HAP-1 (cell line): ENCODE data around the gene RFX4.

Source experiments
- DNase-seq, 2 experiments: peaks; one replicate each; pipeline ENCODE4 v3.0.0-alpha.2; 2016 to 2020; ENCODE audit warnings: low spot score in 2 of 2
- H3K27me3 ChIP-seq: fragments of 250-450 bp; sonication (Bioruptor Pico); 2 replicates; pipeline ENCODE4 v1.5.1; 2020; ENCODE audit warnings: low read depth, mild to moderate bottlenecking, moderate library complexity
- H3K36me3 ChIP-seq: fragments of 250-450 bp; sonication (Bioruptor Pico); replicated peaks from 2 replicates; pipeline ENCODE4 v1.5.1; 2020; ENCODE audit warnings: mild to moderate bottlenecking
- H3K4me1 ChIP-seq: fragments of 250-450 bp; sonication (Bioruptor Pico); 2 replicates; pipeline ENCODE4 v1.5.1; 2020; ENCODE audit warnings: mild to moderate bottlenecking
- H3K4me3 ChIP-seq: fragments of 250-450 bp; sonication (Bioruptor Pico); 2 replicates; pipeline ENCODE4 v1.5.1; 2020; ENCODE audit warnings: mild to moderate bottlenecking, moderate library complexity
- H3K9me3 ChIP-seq: fragments of 250-450 bp; sonication (Bioruptor Pico); 2 replicates; pipeline ENCODE4 v1.5.1; 2020; ENCODE audit warnings: mild to moderate bottlenecking, moderate library complexity
- in situ Hi-C: fragments of 300-500 bp; cut with MboI; formaldehyde crosslinking; loops from 3 replicates; pipeline ENCODE4 v1.14.3; 2020; ENCODE audit warnings: low sequenced_read_pairs, inconsistent platforms, mixed read lengths

The RFX4 gene

DNA sequence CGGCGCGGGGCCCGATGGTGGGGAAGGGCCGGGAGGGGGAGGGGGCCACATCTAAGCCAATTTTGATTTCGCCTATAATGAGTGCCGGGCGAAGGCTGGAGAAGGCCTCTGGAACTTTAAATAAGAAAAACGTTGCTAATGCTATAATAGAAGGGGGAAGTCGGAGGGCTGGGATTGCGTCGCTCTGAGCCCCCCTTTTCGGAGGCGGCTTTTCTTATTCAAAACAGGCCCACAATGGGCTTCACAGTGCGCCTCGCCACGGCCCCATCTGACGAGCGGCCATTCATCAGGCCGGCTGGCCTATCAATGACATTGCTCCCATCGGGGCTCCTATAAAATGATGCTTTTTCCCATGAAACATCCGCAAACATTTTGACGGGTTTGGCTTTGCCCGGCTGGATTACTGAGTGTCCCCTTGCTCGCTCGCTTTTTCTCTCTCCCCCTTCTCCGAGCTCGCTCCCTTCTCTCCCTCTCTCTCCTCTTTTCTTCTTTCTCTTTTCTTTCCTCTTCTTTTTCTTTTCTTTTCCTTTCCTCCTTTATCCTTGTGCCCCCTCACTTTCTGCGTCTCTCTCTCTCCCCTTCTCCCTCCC, at the start of gene RFX4:
Gene RFX4, plus strand, starts transcription at position 364 of the 590 bp plus-strand sequence. CDS start 317 bp downstream, outside the sequence.
- peak; percentile 91 to 95 for DNase-seq
- in situ Hi-C loops, result no loop called here
- Histone ChIP-seq H3K27me3 (no peaks in the 10 kb centered on the region), H3K4me1 (peaks cover 17% of the 10 kb centered on the region), H3K4me3 (peak within 1 kb of the TSS; percentile 62), H3K9me3 (no peaks in the 10 kb centered on the region), H3K36me3 (no peaks in the 10 kb centered on the region)

DNA sequence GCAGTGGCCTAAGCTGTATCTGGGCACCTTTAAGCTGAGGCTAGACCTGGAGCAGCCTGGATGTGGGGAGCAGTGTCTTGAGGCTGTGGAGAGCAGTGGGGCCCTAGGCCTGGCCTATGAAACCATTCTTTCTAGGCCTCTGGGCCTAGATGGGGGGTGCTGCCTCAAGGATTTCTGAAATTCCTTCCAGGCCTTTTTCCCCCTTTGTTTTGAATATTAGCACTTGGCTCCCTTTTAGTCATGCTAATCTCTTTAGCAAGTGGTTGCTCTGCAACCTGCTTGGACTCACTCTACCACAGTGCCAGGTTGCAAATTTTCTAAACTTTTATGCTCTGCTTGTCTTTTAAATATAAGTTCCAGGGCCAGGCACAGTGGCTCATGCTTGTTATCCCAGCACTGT, 41.6 kb upstream of the RFX4 start:
- H3K27me3 ChIP-seq, result 0 out of 2 replicates have a peak, but pooled peaks cover 2% of the 10 kb centered on the region
- peak; percentile 7 to 31 for DNase-seq
- H3K9me3 ChIP-seq, result no peaks in the 10 kb centered on the region
- in situ Hi-C loops, result no loop called here
- no peaks in the 10 kb centered on the region for H3K4me1 ChIP-seq
- H3K4me3 ChIP-seq, result no peak overlapping the region
- H3K36me3 ChIP-seq, result no peaks in the 10 kb centered on the region

DNA sequence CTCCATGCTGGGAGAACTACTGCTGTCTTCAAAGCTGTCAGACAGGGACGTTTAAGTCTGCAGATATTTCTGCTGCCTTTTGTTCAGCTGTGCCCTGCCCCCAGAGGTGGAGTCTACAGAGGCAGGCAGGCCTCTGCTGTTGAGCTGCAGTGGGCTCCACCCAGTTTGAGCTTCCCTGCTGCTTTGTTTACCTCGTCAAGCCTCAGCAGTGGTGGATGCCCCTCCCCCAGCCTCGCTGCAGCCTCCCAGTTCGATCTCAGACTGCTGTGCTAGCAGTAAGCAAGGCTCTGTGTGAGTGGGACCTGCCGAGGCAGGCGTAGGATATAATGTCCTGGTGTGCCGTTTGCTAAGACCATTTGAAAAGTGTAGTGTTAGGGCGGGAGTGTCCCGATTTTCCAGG, 31.4 kb upstream of the RFX4 start:
- Histone ChIP-seq H3K4me1 (no peaks in the 10 kb centered on the region), H3K36me3 (no peaks in the 10 kb centered on the region), H3K9me3 (peaks cover 5% of the 10 kb centered on the region), H3K27me3 (no peaks in the 10 kb centered on the region), H3K4me3 (no peak overlapping the region)
- peak; percentile 14 to 72 for DNase-seq
- in situ Hi-C loops, result no loop called here

DNA sequence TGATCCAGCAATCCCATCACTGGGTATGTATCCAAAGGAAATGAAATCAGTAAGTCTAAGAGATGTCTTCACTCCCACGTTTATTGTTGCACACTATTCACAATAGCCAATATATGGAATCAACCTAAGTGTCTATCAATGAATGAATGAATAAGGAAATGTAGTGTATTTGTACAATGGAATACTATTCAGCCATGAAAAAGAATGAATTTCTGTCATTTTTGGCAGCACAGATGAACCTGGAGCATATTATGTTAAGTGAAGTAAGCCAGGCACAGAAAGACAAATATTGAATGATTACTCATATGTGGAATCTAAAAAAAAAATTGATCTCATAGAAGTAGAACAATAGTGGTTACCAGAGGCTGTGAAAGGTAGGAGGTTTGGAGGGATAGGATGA, 30.6 kb upstream of the RFX4 start:
- DNase-seq, result no peak
- Histone ChIP-seq H3K4me3 (no peak overlapping the region), H3K27me3 (no peaks in the 10 kb centered on the region), H3K36me3 (no peaks in the 10 kb centered on the region), H3K9me3 (peaks cover 5% of the 10 kb centered on the region), H3K4me1 (no peaks in the 10 kb centered on the region)
- in situ Hi-C loops, result no loop called here

DNA sequence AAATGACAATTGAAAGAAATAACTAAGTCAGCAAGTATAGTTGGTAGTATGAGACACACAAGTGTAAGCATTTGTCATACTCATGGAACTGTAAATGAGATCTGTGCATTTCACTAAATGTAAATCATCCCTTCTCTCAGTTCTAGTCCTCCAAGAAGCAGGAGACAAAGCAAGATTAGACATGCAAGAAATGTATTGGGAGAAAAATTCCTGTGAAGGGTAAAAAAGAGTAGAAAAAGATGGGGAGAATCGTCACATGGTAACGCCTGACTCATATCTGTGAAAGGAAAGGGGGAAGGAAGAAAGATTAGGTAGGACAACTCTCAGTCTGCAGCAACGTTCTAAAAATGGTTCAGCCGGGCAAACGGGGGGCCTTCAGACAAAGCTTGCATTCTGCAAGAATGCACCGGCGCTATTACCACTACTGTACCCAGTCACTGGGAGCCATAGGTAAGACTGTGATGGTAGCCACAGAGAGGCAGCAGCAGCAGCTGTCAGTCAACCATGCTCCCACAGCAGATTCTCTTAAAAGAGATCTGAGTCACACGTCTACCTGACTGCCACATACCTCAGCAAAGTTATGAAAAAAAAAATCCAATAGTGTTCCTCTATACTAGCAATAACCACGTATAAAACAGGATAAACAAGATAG, 18.0 kb upstream of the RFX4 start:
- in situ Hi-C loops, result no loop called here
- no peak for DNase-seq
- no peak overlapping the region for H3K4me3 ChIP-seq
- no peaks in the 10 kb centered on the region for H3K27me3 ChIP-seq
- no peaks in the 10 kb centered on the region for H3K36me3 ChIP-seq
- peaks cover 10% of the 10 kb centered on the region for H3K4me1 ChIP-seq
- H3K9me3 ChIP-seq, result no peaks in the 10 kb centered on the region

DNA sequence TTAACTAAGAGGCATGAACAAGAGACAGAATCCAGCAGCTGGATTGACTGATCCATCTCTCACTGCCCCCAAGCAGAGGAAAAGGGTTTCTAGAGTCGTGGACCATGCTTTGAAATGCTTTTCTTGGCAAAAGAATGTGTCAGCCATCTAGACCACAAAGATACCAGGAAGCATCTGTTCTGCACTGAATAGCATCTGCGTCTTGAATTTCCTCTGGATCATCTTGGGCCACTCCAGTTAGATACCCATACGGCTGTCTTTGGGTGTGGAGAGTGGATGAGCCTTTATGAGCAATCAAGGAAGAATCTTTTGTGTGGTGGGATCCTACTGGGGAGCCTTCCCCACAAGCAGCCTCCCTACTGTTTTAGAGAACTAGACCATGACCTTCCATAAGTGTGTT, 16.0 kb upstream of the RFX4 start:
- in situ Hi-C loops, result no loop called here
- no peaks in the 10 kb centered on the region for H3K9me3 ChIP-seq
- peaks cover 10% of the 10 kb centered on the region for H3K4me1 ChIP-seq
- no peak for DNase-seq
- no peaks in the 10 kb centered on the region for H3K36me3 ChIP-seq
- no peak overlapping the region for H3K4me3 ChIP-seq
- H3K27me3 ChIP-seq, result no peaks in the 10 kb centered on the region

DNA sequence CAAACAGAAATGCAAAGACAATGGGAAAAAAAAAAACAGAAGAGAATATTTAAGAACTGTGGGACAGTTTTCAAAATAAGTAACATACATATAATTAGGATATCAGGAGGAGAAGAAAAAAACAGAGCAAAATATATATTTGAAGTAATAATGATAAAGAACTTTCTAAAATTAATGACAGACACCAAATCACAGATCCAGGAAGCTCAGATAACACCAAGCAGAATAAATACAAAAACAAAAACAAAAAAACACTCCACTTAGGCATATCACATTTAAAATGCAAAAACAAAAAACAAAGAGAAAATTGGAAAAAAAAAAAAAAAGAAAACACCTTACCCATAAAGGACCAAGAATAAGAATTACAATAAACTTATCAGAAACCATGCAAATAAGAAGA, 9.6 kb upstream of the RFX4 start:
- Histone ChIP-seq H3K4me3 (no peak overlapping the region), H3K9me3 (no peaks in the 10 kb centered on the region), H3K27me3 (no peaks in the 10 kb centered on the region), H3K36me3 (no peaks in the 10 kb centered on the region), H3K4me1 (no peaks in the 10 kb centered on the region; the same call in 1 of the 2 replicates)
- no peak for DNase-seq
- in situ Hi-C loops, result no loop called here

DNA sequence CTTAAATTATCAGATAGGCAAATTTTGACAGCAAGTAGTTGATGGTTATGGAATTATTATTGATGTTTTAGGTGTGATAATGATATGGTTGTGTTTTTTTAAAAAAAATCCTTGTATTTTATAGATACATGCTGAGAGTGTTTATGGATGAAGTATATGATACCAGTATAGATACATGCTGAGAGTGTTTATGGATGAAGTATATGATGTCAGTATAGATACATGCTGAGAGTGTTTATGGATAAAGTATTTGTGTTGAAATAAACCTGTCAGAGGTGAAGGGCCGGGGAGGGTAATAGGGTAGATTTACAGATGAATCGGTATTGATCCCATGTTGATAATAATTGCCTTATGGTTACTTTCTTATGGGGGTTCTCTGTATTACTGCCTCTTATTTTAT, 6.0 kb upstream of the RFX4 start:
- Histone ChIP-seq H3K4me1 (peaks cover 4% of the 10 kb centered on the region; the same call in 1 of the 2 replicates), H3K27me3 (no peaks in the 10 kb centered on the region), H3K4me3 (no peak overlapping the region), H3K36me3 (no peaks in the 10 kb centered on the region), H3K9me3 (no peaks in the 10 kb centered on the region)
- in situ Hi-C loops, result no loop called here
- no peak for DNase-seq

DNA sequence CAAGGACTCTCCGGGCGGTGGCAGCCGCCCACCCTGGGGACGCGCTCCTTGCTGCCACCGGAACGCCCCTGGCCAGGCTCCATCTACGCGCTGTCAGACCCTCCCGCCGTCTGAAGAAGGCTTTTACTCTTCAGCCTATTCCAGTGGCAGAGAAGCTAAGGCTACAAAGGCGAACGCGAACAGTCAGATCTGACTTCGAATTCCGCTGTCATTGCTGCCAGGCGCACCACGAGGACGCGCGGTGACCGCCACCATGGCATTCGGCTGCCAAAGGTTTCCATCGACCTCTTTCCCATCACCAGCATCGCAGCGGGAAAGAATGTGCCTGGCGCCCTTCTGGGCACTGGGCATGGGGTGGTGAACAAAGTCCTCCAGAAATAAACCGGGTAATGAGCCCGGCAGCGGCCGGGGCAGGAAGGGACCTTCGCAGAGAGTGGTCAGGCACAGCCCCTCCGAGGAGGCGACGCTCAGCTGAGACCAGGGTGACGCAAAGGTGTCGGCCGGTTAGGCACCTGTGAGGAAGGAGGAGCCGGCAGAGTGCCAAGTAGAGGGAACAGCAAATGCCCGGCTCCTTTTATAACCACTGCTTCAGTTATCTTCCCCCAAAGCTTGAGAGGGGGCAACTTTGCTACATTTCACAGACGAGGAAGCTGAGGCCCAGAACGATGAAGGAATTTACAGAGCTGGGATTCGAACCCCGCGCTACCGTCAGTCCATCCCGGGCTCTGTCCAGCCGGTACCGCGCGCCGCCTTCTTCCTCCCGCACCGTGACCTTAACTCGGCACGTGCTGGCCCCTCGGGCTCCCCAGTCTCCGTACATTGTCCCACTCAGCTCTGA, 1.9 kb upstream of the RFX4 start:
- Histone ChIP-seq H3K27me3 (no peaks in the 10 kb centered on the region), H3K9me3 (no peaks in the 10 kb centered on the region), H3K36me3 (no peaks in the 10 kb centered on the region), H3K4me3 (peak overlapping the region; percentile 62), H3K4me1 (peaks cover 16% of the 10 kb centered on the region)
- DNase-seq, result no peak
- in situ Hi-C loops, result no loop called here

DNA sequence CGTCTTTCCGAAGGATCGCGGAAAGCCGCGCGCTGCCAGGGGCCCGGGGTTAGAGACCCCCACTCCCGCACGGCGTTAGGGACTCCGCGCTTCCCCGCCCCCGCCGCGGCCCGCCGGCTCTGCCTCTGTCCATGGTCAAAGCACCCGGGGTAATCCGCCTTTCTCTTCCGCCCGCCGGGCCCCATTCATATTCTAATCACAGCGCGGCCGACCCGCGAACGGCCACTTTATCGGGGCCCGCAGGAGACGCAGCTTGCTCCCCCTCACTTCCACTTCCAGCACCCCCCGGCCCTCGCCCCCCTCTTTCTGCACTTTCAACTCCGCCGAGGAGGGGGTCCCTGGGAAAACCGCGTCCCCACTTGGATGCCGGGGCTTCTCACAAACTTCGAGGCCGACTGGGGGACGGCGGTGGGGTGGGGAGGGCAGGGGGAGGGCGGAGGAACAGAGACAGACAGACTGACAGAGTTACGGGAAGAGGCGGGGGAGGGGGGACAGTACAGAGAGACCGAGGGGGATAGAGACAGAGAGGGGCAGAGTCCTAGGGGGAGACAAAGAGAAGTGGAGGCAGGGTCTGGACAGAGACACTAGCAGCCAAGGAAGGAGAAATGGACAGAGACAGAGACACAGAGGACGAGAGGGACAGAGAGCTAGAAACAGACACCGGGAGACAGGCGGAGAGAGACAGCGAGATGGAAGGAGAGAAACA, 1.1 kb upstream of the RFX4 start:
- Histone ChIP-seq H3K4me3 (peak overlapping the region; percentile 62), H3K36me3 (no peaks in the 10 kb centered on the region), H3K27me3 (no peaks in the 10 kb centered on the region), H3K9me3 (no peaks in the 10 kb centered on the region), H3K4me1 (peaks cover 16% of the 10 kb centered on the region)
- in situ Hi-C loops, result no loop called here
- peak; percentile 78 to 86 for DNase-seq

DNA sequence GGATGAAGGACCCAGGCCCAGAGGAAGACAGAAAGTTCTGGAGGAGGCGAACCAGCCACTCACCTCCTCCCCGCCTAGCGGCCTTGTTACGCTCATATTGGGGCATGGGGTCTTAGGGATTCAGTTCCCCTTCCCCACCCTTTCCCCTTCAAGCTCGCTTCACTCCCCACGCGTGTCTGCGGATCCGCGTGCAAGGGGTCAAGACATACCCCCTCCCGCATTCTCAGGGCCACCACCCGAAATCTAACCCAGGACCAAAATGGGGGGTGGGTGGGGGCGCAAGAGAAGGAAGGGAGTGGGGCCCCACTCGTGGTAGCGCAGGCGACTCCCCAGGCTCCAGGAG, 584 bp upstream of the RFX4 start:
- H3K4me1 ChIP-seq, result peaks cover 16% of the 10 kb centered on the region
- H3K4me3 ChIP-seq, result peak overlapping the region; percentile 62
- H3K36me3 ChIP-seq, result no peaks in the 10 kb centered on the region
- in situ Hi-C loops, result no loop called here
- H3K27me3 ChIP-seq, result no peaks in the 10 kb centered on the region
- H3K9me3 ChIP-seq, result no peaks in the 10 kb centered on the region
- no peak for DNase-seq

DNA sequence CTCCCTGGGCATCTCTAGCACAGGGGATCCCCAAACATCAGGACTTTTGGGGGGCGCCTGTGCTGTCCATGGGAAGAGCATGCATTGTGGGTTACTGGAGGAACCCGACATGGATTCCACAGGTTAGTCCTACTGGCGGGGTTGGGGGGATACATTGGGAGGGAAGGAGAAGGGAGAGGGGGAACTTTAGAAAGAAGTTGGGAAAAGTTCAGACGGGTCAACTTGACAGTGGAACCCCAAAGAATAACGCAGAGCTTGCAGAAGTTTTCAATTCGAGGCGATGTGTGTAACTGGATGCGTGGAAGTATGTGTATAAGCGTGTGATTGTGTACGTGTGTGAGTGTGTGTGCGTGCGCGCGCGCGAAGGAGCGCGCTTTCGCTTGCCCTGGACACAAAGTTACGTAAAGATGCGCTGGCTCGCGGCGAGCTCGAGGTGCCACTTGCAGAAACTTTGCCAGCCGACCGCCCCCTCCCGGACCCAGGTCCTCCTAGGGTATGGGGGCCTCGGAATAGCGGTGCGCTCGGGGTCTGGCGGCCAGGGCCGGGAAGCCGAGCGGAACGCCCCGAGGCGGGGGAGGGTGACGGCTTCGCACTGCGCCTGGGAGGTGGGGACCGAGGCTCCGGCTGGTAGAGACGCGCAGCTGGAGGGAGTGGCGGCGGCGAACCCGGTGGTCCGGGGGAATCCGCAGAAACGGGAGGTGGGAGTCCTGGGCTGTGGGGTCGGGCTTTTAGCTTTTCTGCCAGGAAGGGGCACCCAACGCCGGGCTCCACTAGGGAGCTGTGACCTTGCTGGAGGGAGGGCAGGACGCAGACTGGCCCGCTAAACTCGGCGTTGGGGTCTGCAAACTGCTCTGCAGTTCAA, 669 bp downstream of the RFX4 start:
- H3K4me3 ChIP-seq, result peak overlapping the region; percentile 62
- DNase-seq, result peak; percentile 34 to 72
- H3K36me3 ChIP-seq, result no peaks in the 10 kb centered on the region
- in situ Hi-C loops, result no loop called here
- H3K27me3 ChIP-seq, result no peaks in the 10 kb centered on the region
- peaks cover 22% of the 10 kb centered on the region for H3K4me1 ChIP-seq
- no peaks in the 10 kb centered on the region for H3K9me3 ChIP-seq
